Activated naive CD8-positive, alpha-beta T cell treated with anti-CD3 and anti-CD28 coated beads, Interleukin-2, amount 10 ng/mL, durations not matched to agents 7 days and 5 days (primary cell): ENCODE measurements around the gene SPRR4. TPM values are rescaled to one million over a fixed set of nuclear protein-coding genes. Genes with fewer than 3 reads are reported as not detected.

Experiments used
- ATAC-seq: fragments of 150-1000 bp; cut with Tn5 transposase; one replicate; pipeline ENCODE4 v1.10.0; 2021; ENCODE audit warnings: low read depth, moderate library complexity
- POLR2A ChIA-PET: fragments of 350-600 bp; sonication (Branson Sonifier 250); formaldehyde crosslinking; loops from one replicate; lab custom pipeline; 2021; ENCODE audit warnings: antibody characterized with exemption; lab: Charles Lee
- DNase-seq: peaks from one replicate; pipeline ENCODE4 v3.0.0; 2021
- H3K27ac Mint-ChIP-seq: one replicate; pipeline ENCODE4 v1.8.0; 2022; ENCODE audit warnings: mild to moderate bottlenecking, mixed read lengths
- H3K27me3 Mint-ChIP-seq: one replicate; pipeline ENCODE4 v1.8.0; 2022; ENCODE audit warnings: mild to moderate bottlenecking, moderate library complexity, mixed read lengths
- H3K36me3 Mint-ChIP-seq: one replicate; pipeline ENCODE4 v1.8.0; 2021; ENCODE audit warnings: mild to moderate bottlenecking, mixed read lengths
- H3K4me1 Mint-ChIP-seq: one replicate; pipeline ENCODE4 v1.8.0; 2021; ENCODE audit warnings: mixed read lengths
- H3K4me3 Mint-ChIP-seq: one replicate; pipeline ENCODE4 v1.8.0; 2022; ENCODE audit warnings: mild to moderate bottlenecking, moderate library complexity, mixed read lengths
- H3K9me3 Mint-ChIP-seq: one replicate; pipeline ENCODE4 v1.8.0; 2021; ENCODE audit warnings: mixed read lengths
- total RNA-seq, 2 experiments: library from RNA; stranded (reverse); gene quantifications; one replicate each; pipeline ENCODE4 v1.2.3, GENCODE V29; 2021

SPRR4 gene, protein sequence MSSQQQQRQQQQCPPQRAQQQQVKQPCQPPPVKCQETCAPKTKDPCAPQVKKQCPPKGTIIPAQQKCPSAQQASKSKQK
- not detected for total RNA-seq

DNA sequence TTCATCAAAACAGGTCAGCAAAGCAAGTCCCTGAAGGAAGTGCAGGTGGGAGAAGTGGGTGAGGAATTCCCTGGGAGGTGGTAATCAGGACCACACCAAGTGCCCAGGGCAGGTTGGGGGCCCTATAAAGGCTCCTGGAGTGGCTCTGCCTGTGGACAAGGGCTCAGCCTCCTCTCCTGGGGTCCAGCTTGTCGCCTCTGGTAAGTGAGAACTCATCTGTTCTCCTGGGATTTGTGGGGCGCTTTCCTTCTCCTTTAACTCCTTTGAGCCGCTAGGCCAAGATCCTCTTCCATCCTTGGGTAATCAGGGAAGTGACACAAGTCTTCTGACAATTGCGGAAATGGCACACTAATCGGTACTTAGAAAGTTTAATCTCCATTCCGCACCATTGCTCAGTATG is at the start of gene SPRR4:
TSS of gene SPRR4 (plus strand) at position 154 of the 400 bp plus-strand sequence. CDS start 1,243 bp downstream, outside the sequence.
- DNase-seq: no peak
- no peak within 1 kb of the TSS for H3K4me3 Mint-ChIP-seq
- no peaks in the 10 kb centered on the region for H3K9me3 Mint-ChIP-seq
- no peaks in the 10 kb centered on the region for H3K4me1 Mint-ChIP-seq
- ATAC-seq: no peak
- peaks cover 2% of the 10 kb centered on the region for H3K27me3 Mint-ChIP-seq
- no peak within 1 kb of the TSS for H3K27ac Mint-ChIP-seq
- POLR2A ChIA-PET: no interaction called here
- H3K36me3 Mint-ChIP-seq: no peaks in the 10 kb centered on the region

GRCh38 chr1:152924191-152924590 is 46.3 kb upstream of the SPRR4 start:
- Mint-ChIP-seq H3K27me3 (peaks cover 2% of the 10 kb centered on the region), H3K9me3 (no peaks in the 10 kb centered on the region), H3K36me3 (no peaks in the 10 kb centered on the region), H3K4me1 (no peaks in the 10 kb centered on the region), H3K4me3 (no peak overlapping the region), H3K27ac (no peak overlapping the region)
- POLR2A ChIA-PET: no interaction called here
- ATAC-seq: no peak
- no peak for DNase-seq

DNA sequence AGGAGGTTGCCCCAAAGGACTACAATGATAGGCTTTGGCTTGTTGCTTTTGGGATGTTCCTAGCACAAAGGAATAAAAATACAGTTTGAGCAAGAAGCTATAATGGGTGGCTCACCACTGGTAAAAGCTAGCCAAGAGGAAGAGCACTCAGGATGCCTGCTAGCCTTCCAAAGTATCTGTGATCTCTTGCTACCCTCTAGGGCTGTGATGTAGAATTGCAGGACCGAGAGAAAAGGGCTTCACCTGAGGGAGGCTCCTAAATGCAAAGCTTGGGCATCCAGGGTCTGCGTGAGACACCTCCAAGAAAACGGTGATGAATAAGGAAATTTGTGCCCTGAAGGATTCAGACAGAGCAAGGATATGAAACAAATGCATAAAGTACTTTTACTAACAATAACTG is 44.4 kb upstream of the SPRR4 start:
- no peak overlapping the region for H3K27ac Mint-ChIP-seq
- no peaks in the 10 kb centered on the region for H3K4me1 Mint-ChIP-seq
- H3K4me3 Mint-ChIP-seq: no peak overlapping the region
- H3K9me3 Mint-ChIP-seq: no peaks in the 10 kb centered on the region
- H3K27me3 Mint-ChIP-seq: peaks cover 2% of the 10 kb centered on the region
- ATAC-seq: no peak
- no peaks in the 10 kb centered on the region for H3K36me3 Mint-ChIP-seq
- DNase-seq: no peak
- POLR2A ChIA-PET: no interaction called here

DNA sequence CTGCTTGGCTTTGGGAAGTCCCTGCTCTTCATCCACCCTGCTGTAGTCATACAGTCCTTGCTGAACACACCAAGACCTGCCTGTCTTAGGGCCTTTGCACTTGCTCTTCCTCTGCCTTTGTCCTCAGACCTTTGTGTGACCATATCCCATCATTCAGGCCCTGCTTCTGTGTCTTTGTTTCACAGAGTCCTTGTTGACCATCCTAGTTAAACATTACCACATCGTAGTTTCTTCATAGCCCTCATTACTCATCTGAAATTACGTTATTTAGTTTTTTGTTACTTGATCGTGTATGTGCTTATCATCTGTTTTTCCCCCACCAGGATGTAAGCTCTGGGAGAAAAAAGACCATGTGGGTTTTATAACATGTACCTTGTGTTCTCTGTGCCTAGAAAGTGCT is 41.8 kb upstream of the SPRR4 start:
- Mint-ChIP-seq H3K4me1 (no peaks in the 10 kb centered on the region), H3K9me3 (no peaks in the 10 kb centered on the region), H3K27ac (no peak overlapping the region), H3K27me3 (peaks cover 10% of the 10 kb centered on the region), H3K36me3 (no peaks in the 10 kb centered on the region), H3K4me3 (no peak overlapping the region)
- no peak for DNase-seq
- POLR2A ChIA-PET: no interaction called here
- no peak for ATAC-seq

- H3K4me3 Mint-ChIP-seq: no peak overlapping the region
These were observed 38.2 kb upstream of the SPRR4 start for GRCh38 chr1:152932170-152932811.

DNA sequence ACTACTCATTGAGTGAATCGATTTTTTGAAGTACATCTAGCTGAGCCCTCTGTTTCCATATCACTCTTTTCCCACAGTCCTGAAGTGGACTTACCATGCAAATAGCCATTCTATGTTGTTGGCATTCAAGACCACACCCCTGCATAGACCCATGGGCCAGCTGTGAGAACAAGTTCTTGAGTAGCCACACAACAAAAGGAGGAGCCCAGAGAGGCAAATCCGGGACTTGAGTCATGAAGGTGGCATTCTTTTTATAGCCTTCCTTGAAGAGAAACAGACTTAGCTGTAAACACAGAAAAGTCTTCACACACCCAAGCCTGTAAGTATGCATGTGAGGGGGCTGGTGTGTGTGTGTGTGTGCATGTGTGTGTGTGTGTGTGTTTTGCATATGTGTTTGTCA is 37.3 kb upstream of the SPRR4 start:
- Mint-ChIP-seq H3K4me1 (no peaks in the 10 kb centered on the region), H3K4me3 (no peak overlapping the region), H3K9me3 (no peaks in the 10 kb centered on the region), H3K36me3 (no peaks in the 10 kb centered on the region), H3K27me3 (peaks cover 7% of the 10 kb centered on the region), H3K27ac (no peak overlapping the region)
- DNase-seq (no peak), ATAC-seq (no peak)
- POLR2A ChIA-PET: no interaction called here

More at GRCh38 chr1:152932170-152932811, 38.2 kb upstream of the SPRR4 start:
- no peaks in the 10 kb centered on the region for H3K36me3 Mint-ChIP-seq
- POLR2A ChIA-PET: no interaction called here
- DNase-seq (no peak), ATAC-seq (no peak)
- no peaks in the 10 kb centered on the region for H3K9me3 Mint-ChIP-seq
- H3K27ac Mint-ChIP-seq: no peak overlapping the region
- H3K27me3 Mint-ChIP-seq: peaks cover 7% of the 10 kb centered on the region
- H3K4me1 Mint-ChIP-seq: no peaks in the 10 kb centered on the region

GRCh38 chr1:152940614-152941013 is 29.8 kb upstream of the SPRR4 start:
- DNase-seq (no peak), ATAC-seq (no peak)
- peaks cover 4% of the 10 kb centered on the region for H3K27me3 Mint-ChIP-seq
- no peak overlapping the region for H3K27ac Mint-ChIP-seq
- H3K4me1 Mint-ChIP-seq: no peaks in the 10 kb centered on the region
- no peak overlapping the region for H3K4me3 Mint-ChIP-seq
- no peaks in the 10 kb centered on the region for H3K36me3 Mint-ChIP-seq
- no peaks in the 10 kb centered on the region for H3K9me3 Mint-ChIP-seq
- POLR2A ChIA-PET: no interaction called here

GRCh38 chr1:152941037-152941711 is 29.3 kb upstream of the SPRR4 start:
- H3K36me3 Mint-ChIP-seq: no peaks in the 10 kb centered on the region
- H3K27ac Mint-ChIP-seq: no peak overlapping the region

GRCh38 chr1:152942161-152942560 is 28.3 kb upstream of the SPRR4 start:
- Mint-ChIP-seq H3K4me1 (no peaks in the 10 kb centered on the region), H3K27me3 (peaks cover 7% of the 10 kb centered on the region), H3K9me3 (no peaks in the 10 kb centered on the region), H3K27ac (no peak overlapping the region), H3K36me3 (no peaks in the 10 kb centered on the region), H3K4me3 (no peak overlapping the region)
- DNase-seq (no peak), ATAC-seq (no peak)
- POLR2A ChIA-PET: no interaction called here

More at GRCh38 chr1:152941037-152941711, 29.3 kb upstream of the SPRR4 start:
- no peak for ATAC-seq
- H3K27me3 Mint-ChIP-seq: peaks cover 4% of the 10 kb centered on the region
- H3K4me1 Mint-ChIP-seq: no peaks in the 10 kb centered on the region
- no peak for DNase-seq
- no peak overlapping the region for H3K4me3 Mint-ChIP-seq
- H3K9me3 Mint-ChIP-seq: no peaks in the 10 kb centered on the region
- POLR2A ChIA-PET: no interaction called here

- H3K27me3 Mint-ChIP-seq: peaks cover 4% of the 10 kb centered on the region
- H3K4me1 Mint-ChIP-seq: no peaks in the 10 kb centered on the region
- H3K27ac Mint-ChIP-seq: no peak overlapping the region
- no peaks in the 10 kb centered on the region for H3K9me3 Mint-ChIP-seq
- ATAC-seq (no peak), DNase-seq (no peak)
- POLR2A ChIA-PET: interaction anchor here (0.6 kb wide), 1 partner anchor 33 kb away, joined by 3 read pairs; no protein-coding TSS in a partner anchor
- H3K36me3 Mint-ChIP-seq: no peaks in the 10 kb centered on the region
- H3K4me3 Mint-ChIP-seq: no peak overlapping the region
These were observed 24.2 kb upstream of the SPRR4 start for GRCh38 chr1:152946248-152946647.

DNA sequence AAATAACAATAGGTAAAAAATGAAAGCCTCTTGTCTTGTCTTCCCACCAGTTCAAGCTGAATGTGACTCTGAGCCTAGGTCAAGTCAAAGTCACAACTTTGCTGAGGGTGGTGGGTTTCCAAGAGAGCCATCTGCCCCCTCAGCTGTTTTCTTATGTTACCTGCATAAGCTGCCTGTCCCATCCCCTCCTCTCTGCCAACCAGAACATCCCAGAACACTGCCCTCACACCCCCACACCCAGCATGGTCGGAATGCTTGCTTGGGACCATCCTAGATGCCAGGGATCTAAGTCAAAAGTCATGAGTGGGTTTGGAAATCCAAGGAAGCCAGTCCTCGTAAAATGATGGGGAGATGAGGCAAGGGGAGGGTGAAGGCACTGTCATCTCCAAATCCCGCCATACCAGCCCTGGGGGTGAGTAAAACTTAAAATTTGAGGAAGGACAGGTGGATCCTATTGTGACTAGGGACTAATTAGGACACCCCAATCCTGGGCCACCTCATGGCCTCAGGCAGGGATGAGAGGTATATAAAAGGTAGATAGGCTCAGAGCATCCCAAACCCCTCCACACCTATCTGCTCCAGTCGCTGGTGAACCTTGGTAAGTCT is 23.7 kb upstream of the SPRR4 start, which contains the start of gene SPRR5:
TSS of gene SPRR5 (plus strand) at position 556 of the 606 bp plus-strand sequence. CDS start 1,349 bp downstream, outside the sequence.
- no peak for DNase-seq
- POLR2A ChIA-PET: interaction anchor here (0.6 kb wide), 1 partner anchor 33 kb away, joined by 3 read pairs; no protein-coding TSS in a partner anchor
- no peak for ATAC-seq
- Mint-ChIP-seq H3K27ac (no peak within 1 kb of the TSS), H3K4me3 (no peak within 1 kb of the TSS), H3K36me3 (no peaks in the 10 kb centered on the region), H3K9me3 (no peaks in the 10 kb centered on the region), H3K27me3 (peaks cover 4% of the 10 kb centered on the region), H3K4me1 (no peaks in the 10 kb centered on the region)

DNA sequence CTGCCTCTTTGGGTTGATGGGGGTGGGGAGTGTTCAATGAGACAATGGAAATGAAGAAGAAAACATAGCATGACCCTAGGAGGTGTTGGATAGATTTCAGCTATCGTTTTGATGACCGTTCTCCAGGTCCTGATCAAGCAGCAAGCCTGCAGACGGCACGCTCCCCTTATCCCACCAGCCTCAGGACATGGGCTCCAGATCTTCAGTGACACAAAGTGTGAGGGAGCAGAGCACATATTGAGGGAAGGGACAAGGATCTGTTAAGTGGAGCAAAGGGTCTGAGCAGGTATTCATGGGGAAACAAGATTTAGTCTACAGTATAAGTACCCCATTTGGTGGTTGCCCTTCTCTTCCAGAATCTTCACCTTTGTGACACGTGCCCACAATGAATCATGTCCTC is 18.7 kb upstream of the SPRR4 start:
- Mint-ChIP-seq H3K4me1 (no peaks in the 10 kb centered on the region), H3K4me3 (no peak overlapping the region), H3K27me3 (peaks cover 2% of the 10 kb centered on the region), H3K36me3 (no peaks in the 10 kb centered on the region), H3K9me3 (no peaks in the 10 kb centered on the region), H3K27ac (no peak overlapping the region)
- ATAC-seq (no peak), DNase-seq (no peak)
- POLR2A ChIA-PET: no interaction called here

DNA sequence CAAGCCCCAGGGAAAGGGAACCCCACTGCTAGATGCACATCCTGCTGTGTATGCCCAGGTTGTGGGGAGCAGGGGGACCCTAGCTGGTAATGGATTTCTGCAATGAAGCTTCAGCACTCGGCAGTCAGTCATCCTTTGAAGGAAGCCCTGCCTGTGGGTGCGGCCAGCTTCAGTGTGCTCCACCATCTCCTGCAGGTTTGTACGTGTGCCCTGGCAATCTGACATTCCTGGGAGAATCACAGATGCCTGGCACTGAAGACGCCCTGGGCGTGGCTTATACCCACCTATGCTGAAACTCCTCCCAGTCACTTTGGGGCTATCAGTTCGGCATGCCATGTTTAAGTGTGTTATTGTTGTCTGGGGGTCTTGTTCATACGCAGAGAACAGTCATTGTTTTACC is 16.7 kb upstream of the SPRR4 start:
- DNase-seq: no peak
- Mint-ChIP-seq H3K27ac (no peak overlapping the region), H3K27me3 (peaks cover 2% of the 10 kb centered on the region), H3K4me3 (no peak overlapping the region), H3K36me3 (no peaks in the 10 kb centered on the region), H3K9me3 (no peaks in the 10 kb centered on the region), H3K4me1 (no peaks in the 10 kb centered on the region)
- ATAC-seq: no peak
- POLR2A ChIA-PET: no interaction called here
